DND-41 (cell line): Measurements from ENCODE around the gene B4GAT1.
A peak's percentile ranks its signal among the peaks of the same experiment; 100 is the strongest.

ENCODE experiments used
- ATAC-seq: fragments of 200-7000 bp; cut with Tn5 transposase; 3 replicates; pipeline ENCODE4 v1.9.1; 2021; ENCODE audit warnings: low read depth; ENCODE audit not compliant: insufficient read depth
- DNase-seq: peaks from one replicate; pipeline ENCODE4 v3.0.0-alpha.2; 2020
- H2AFZ ChIP-seq: 2 replicates; pipeline ENCODE4 v1.6.0; 2012; ENCODE audit warnings: low read depth, low read length
- H3K27ac ChIP-seq: 2 replicates; pipeline ENCODE4 v1.5.1; 2012; ENCODE audit warnings: low read length, inconsistent platforms
- H3K27me3 ChIP-seq: fragments of 200-600 bp; sonication (generic); 2 replicates; pipeline ENCODE4 v1.6.0; 2012; ENCODE audit warnings: low read length, mild to moderate bottlenecking, inconsistent platforms; ENCODE audit not compliant: insufficient read depth, poor library complexity
- H3K36me3 ChIP-seq: 2 replicates; pipeline ENCODE4 v1.5.1; 2012; ENCODE audit warnings: low read length, inconsistent platforms; ENCODE audit not compliant: insufficient read depth
- H3K4me1 ChIP-seq: 2 replicates; pipeline ENCODE4 v1.5.1; 2012; ENCODE audit warnings: mild to moderate bottlenecking, low read length; ENCODE audit not compliant: insufficient read depth
- H3K4me2 ChIP-seq: 2 replicates; pipeline ENCODE4 v1.6.0; 2012; ENCODE audit warnings: mild to moderate bottlenecking, moderate library complexity, low read length, inconsistent platforms; ENCODE audit not compliant: insufficient read depth
- H3K4me3 ChIP-seq, 2 experiments: fragments of 200-600 bp in 1 of 2; shearing (Covaris generic) in 1 of 2; 2 replicates each; pipeline ENCODE4 v1.5.1; 2012 to 2016; ENCODE audit warnings: inconsistent platforms in 2 of 2, low read length in 2 of 2, mild to moderate bottlenecking in 2 of 2, low read depth in 1 of 2, moderate library complexity in 1 of 2
- H3K79me2 ChIP-seq: 2 replicates; pipeline ENCODE4 v1.6.0; 2012; ENCODE audit warnings: low read length, inconsistent platforms; ENCODE audit not compliant: insufficient read depth
- H3K9ac ChIP-seq: 2 replicates; pipeline ENCODE4 v1.6.0; 2012; ENCODE audit warnings: low read depth, mild to moderate bottlenecking, inconsistent platforms, low read length, moderate library complexity
- H3K9me3 ChIP-seq: 2 replicates; pipeline ENCODE4 v1.5.1; 2012; ENCODE audit warnings: low read length, moderate library complexity, mild to moderate bottlenecking, inconsistent platforms; ENCODE audit not compliant: insufficient read depth, severe bottlenecking
- H4K20me1 ChIP-seq: 2 replicates; pipeline ENCODE4 v1.6.0; 2012; ENCODE audit warnings: low read length; ENCODE audit not compliant: insufficient read depth
- EZH2 ChIP-seq: IDR thresholded peaks from 3 replicates; pipeline ENCODE4 v1.6.1; 2012; ENCODE audit warnings: borderline replicate concordance, low read depth, mild to moderate bottlenecking, moderate library complexity, low read length, inconsistent platforms; ENCODE audit not compliant: severe bottlenecking
- TF ChIP-seq, protein P1 (sequence below): IDR thresholded peaks from 2 replicates; pipeline ENCODE4 v1.5.1; 2012; ENCODE audit warnings: borderline replicate concordance, low read length, moderate library complexity, mild to moderate bottlenecking; ENCODE audit not compliant: poor library complexity, severe bottlenecking; ENCODE audit errors: extremely low read depth

B4GAT1 gene

DNA sequence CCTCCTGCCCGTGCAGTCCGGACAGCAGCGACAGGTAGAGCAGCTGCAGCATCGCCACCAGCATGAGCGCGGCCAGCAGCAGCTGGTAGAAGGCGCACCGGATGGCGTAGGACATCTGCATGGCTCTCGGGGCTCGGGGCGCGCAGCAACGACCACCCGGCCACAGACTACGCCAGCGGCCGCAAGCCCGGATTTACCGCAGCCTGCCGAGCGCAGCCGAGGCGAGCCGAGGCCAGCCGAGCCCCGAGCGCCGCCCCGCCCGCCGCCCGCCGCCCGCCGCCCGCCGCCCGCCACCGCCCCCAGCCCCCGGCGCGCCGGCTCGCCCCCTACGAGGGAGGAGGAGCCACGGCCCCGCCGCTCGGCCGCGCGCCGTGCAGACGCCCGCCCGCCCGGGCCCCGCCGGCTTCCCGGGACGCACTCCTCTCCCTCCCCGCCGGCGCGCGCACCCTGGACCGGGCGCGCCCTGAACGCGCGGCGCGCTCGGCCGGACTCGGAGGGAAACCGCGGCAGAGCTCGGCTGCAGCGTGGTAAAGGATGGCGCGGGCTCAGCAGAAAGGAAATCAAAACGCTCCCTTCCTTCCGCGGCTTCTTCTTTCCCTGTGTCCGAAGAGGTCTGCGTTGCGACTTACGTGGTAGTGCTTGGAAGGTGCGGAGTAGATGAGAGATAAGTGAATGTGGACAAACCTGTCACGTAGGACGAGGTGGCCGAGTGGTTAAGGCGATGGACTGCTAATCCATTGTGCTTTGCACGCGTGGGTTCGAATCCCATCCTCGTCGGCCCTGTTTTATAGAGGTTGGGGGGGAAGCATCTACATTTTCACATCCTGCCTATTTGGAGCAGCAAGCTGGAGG lies at the start of gene B4GAT1:
B4GAT1 (minus strand) TSS at position 205 of the 852 bp plus-strand sequence; CDS start at position 121, 84 bp downstream.
- DNase-seq (peak; percentile 83), ATAC-seq (peak; percentile 65)
- peaks cover 4% of the 10 kb centered on the region; the same call in 1 of the 2 replicates for H4K20me1 ChIP-seq
- no peaks in the 10 kb centered on the region for H3K27me3 ChIP-seq
- peak within 1 kb of the TSS; percentile 82 for H3K9ac ChIP-seq
- peak within 1 kb of the TSS; percentile 71 for H3K27ac ChIP-seq
- H2AFZ ChIP-seq, result peak within 1 kb of the TSS; percentile 80
- H3K36me3 ChIP-seq, result peaks cover 6% of the 10 kb centered on the region
- no peaks in the 10 kb centered on the region for H3K9me3 ChIP-seq
- peak within 1 kb of the TSS; percentile 78 for H3K4me2 ChIP-seq
- TF ChIP-seq, protein P1, sequence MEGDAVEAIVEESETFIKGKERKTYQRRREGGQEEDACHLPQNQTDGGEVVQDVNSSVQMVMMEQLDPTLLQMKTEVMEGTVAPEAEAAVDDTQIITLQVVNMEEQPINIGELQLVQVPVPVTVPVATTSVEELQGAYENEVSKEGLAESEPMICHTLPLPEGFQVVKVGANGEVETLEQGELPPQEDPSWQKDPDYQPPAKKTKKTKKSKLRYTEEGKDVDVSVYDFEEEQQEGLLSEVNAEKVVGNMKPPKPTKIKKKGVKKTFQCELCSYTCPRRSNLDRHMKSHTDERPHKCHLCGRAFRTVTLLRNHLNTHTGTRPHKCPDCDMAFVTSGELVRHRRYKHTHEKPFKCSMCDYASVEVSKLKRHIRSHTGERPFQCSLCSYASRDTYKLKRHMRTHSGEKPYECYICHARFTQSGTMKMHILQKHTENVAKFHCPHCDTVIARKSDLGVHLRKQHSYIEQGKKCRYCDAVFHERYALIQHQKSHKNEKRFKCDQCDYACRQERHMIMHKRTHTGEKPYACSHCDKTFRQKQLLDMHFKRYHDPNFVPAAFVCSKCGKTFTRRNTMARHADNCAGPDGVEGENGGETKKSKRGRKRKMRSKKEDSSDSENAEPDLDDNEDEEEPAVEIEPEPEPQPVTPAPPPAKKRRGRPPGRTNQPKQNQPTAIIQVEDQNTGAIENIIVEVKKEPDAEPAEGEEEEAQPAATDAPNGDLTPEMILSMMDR, result no peak
- no peak for TF ChIP-seq EZH2
- H3K79me2 ChIP-seq, result peaks cover 52% of the 10 kb centered on the region
- H3K4me3 ChIP-seq, result peak within 1 kb of the TSS; percentile 27 to 92; a peak in 3 of 4 replicates
- peaks cover 56% of the 10 kb centered on the region for H3K4me1 ChIP-seq

DNA sequence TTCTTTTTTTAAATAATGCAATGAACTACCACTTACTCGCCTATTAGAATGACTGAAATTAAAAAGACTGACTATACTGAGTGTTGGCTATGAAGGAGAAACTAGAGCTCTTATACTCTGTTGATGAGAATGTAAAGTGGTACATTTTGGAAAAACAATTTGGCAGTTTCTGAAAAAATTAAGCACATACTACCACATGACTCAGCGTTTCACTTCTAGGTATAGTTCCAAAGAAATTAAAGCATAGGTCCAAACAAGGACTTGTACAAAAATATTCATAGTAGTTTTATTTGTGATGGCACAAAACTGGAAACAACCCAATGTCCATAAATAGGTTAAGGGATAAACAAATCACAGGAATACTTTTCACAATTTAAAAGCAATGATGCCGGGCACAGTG lies 46.5 kb upstream of the B4GAT1 start:
- Histone ChIP-seq H3K27ac (no peak overlapping the region), H3K9me3 (no peaks in the 10 kb centered on the region), H3K36me3 (no peaks in the 10 kb centered on the region), H2AFZ (no peak overlapping the region), H3K4me3 (no peak overlapping the region), H3K4me1 (no peaks in the 10 kb centered on the region), H3K79me2 (no peaks in the 10 kb centered on the region), H3K4me2 (no peak overlapping the region), H3K9ac (no peak overlapping the region), H3K27me3 (no peaks in the 10 kb centered on the region), H4K20me1 (no peaks in the 10 kb centered on the region)
- no peak for DNase-seq
- no peak for ATAC-seq
- TF ChIP-seq, protein P1, result no peak
- no peak for TF ChIP-seq EZH2

DNA sequence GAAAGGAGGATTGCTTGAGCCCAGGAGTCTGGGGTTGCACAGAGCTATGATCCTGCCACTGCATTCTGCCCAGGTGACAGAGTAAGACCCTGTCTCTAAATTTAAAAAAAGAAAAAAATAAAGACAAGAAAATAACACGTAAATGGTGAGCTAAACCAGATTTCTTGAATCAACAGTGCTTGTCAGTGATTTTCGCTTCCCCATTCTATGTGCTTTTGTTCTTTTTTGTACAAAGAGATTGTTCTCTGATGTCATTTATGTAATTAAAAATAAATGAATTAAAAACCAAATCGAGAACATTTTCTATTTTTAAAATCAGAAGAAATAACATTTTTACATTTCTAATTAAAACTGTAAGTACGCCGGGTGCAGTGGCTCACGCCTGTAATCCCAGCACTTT lies 43.9 kb upstream of the B4GAT1 start:
- no peaks in the 10 kb centered on the region for H3K79me2 ChIP-seq
- TF ChIP-seq, protein P1, result no peak
- no peak for TF ChIP-seq EZH2
- H3K4me1 ChIP-seq, result peaks cover 6% of the 10 kb centered on the region
- no peak for ATAC-seq
- H3K36me3 ChIP-seq, result no peaks in the 10 kb centered on the region
- no peak overlapping the region for H2AFZ ChIP-seq
- H3K27me3 ChIP-seq, result no peaks in the 10 kb centered on the region
- no peak overlapping the region for H3K4me3 ChIP-seq
- H3K27ac ChIP-seq, result no peak overlapping the region
- H3K9me3 ChIP-seq, result no peaks in the 10 kb centered on the region
- H3K4me2 ChIP-seq, result no peak overlapping the region
- H4K20me1 ChIP-seq, result no peaks in the 10 kb centered on the region
- no peak overlapping the region for H3K9ac ChIP-seq
- DNase-seq, result no peak
